Caco-2 (cell line): Measurements from ENCODE around the gene PSMD9. TPM values are rescaled to one million over a fixed set of nuclear protein-coding genes. Genes with fewer than 3 reads are reported as not detected.

Experiments
- BruUV-seq: library from RNA; stranded (reverse); fragments of 400-500 nt; replicated peaks from 2 replicates; lab custom pipeline; 2021; lab: Mats Ljungman, UMichigan
- CTCF ChIA-PET: fragments of 300-600 bp; sonication (Branson Sonifier 250); formaldehyde crosslinking; loops from one replicate; lab custom pipeline; 2022; ENCODE audit warnings: antibody characterized with exemption; lab: Charles Lee
- POLR2A ChIA-PET: fragments of 300-600 bp; sonication (Branson Sonifier 250); formaldehyde crosslinking; loops from one replicate; lab custom pipeline; 2022; ENCODE audit warnings: antibody characterized with exemption; lab: Charles Lee
- DNase-seq, 2 experiments: peaks; one replicate each; pipeline versions ENCODE4 v3.0.0 to v3.0.0-alpha.2; 2020 to 2022
- H3K27me3 ChIP-seq: replicated peaks from 2 replicates; pipeline ENCODE4 v1.6.0; 2011; ENCODE audit warnings: low read length; ENCODE audit not compliant: control insufficient read depth, insufficient read depth
- H3K36me3 ChIP-seq: 2 replicates; pipeline ENCODE4 v1.5.1; 2011; ENCODE audit warnings: low read length; ENCODE audit not compliant: control insufficient read depth, insufficient read depth
- H3K4me1 ChIP-seq: fragments of 250-450 bp; sonication (Bioruptor Pico); 2 replicates; pipeline ENCODE4 v1.5.1; 2020; ENCODE audit warnings: mild to moderate bottlenecking
- H3K4me3 ChIP-seq: 2 replicates; pipeline ENCODE4 v1.5.1; 2011; ENCODE audit warnings: low read depth, mild to moderate bottlenecking, control low read depth, low read length
- H3K9me3 ChIP-seq: fragments of 250-450 bp; sonication (Bioruptor Pico); 2 replicates; pipeline ENCODE4 v1.5.1; 2020; ENCODE audit warnings: mild to moderate bottlenecking, moderate library complexity
- H3K27ac Mint-ChIP-seq: one replicate; pipeline ENCODE4 v1.8.0; 2022; ENCODE audit warnings: mixed read lengths; ENCODE audit not compliant: unreplicated experiment
- H3K27me3 Mint-ChIP-seq: one replicate; pipeline ENCODE4 v1.8.0; 2022; ENCODE audit warnings: mixed read lengths; ENCODE audit not compliant: insufficient read depth, unreplicated experiment
- H3K36me3 Mint-ChIP-seq: one replicate; pipeline ENCODE4 v1.8.0; 2022; ENCODE audit warnings: mild to moderate bottlenecking, mixed read lengths; ENCODE audit not compliant: insufficient read depth, unreplicated experiment
- H3K4me1 Mint-ChIP-seq: one replicate; pipeline ENCODE4 v1.8.0; 2022; ENCODE audit warnings: low read depth, mixed read lengths; ENCODE audit not compliant: unreplicated experiment
- H3K4me3 Mint-ChIP-seq: one replicate; pipeline ENCODE4 v1.8.0; 2022; ENCODE audit warnings: mild to moderate bottlenecking, moderate library complexity, mixed read lengths; ENCODE audit not compliant: unreplicated experiment
- H3K9me3 Mint-ChIP-seq: one replicate; pipeline ENCODE4 v1.8.0; 2022; ENCODE audit warnings: mixed read lengths; ENCODE audit not compliant: unreplicated experiment
- CTCF ChIP-seq, 2 experiments: fragments of 200-600 bp in 1 of 2; IDR thresholded peaks; 1 replicate in 1 of 2; 2 replicates in 1 of 2; pipeline versions ENCODE4 v1.5.1 to v1.8.0; 2011 to 2022; ENCODE audit warnings: antibody characterized with exemption in 1 of 2, control low read depth in 1 of 2, inconsistent platforms in 1 of 2, low read depth in 1 of 2, low read length in 1 of 2, mild to moderate bottlenecking in 1 of 2, moderate library complexity in 1 of 2; ENCODE audit not compliant: insufficient read depth in 1 of 2, severe bottlenecking in 1 of 2, unreplicated experiment in 1 of 2
- intact Hi-C: fragments of 100-400 bp; cut with micrococcal nuclease; formaldehyde crosslinking; loops from one replicate; pipeline ENCODE4 v1.10.0; 2022; ENCODE audit not compliant: unreplicated experiment
- total RNA-seq: library from RNA; stranded (reverse); gene quantifications from 2 replicates; pipeline ENCODE4 v1.2.3, GENCODE V29; 2022

Gene PSMD9
- total RNA-seq, 1 experiment from 2014 or later, result 53.0 TPM

GRCh38 chr12:121915841-121916321 is 27.3 kb downstream of the PSMD9 start:
- no peaks in the 10 kb centered on the region for H3K27me3 Mint-ChIP-seq
- no peaks in the 10 kb centered on the region for H3K4me1 ChIP-seq
- peaks cover 2% of the 10 kb centered on the region; the same call in 1 of the 2 replicates for H3K36me3 ChIP-seq
- DNase-seq, result no peak
- no peaks in the 10 kb centered on the region for H3K9me3 ChIP-seq
- ChIA-PET CTCF (no interaction called here), POLR2A (no interaction called here)
- no peaks in the 10 kb centered on the region for H3K27me3 ChIP-seq
- no peak for TF ChIP-seq CTCF (IDR thresholded peaks at IDR 0.05; ENCODE audit: insufficient read depth in 1 of 2, low read depth in 1 of 2, low read length in 1 of 2, severe bottlenecking in 1 of 2, unreplicated experiment in 1 of 2)
- H3K4me3 ChIP-seq, result no peak overlapping the region
- intact Hi-C loops, result no loop called here
- H3K4me3 Mint-ChIP-seq, result no peak overlapping the region
- BruUV-seq, result no TSS peak
- H3K9me3 Mint-ChIP-seq, result no peaks in the 10 kb centered on the region
- peaks cover 39% of the 10 kb centered on the region for H3K36me3 Mint-ChIP-seq
- H3K4me1 Mint-ChIP-seq, result no peaks in the 10 kb centered on the region
- H3K27ac Mint-ChIP-seq, result no peak overlapping the region

GRCh38 chr12:121916719-121917118 is 28.1 kb downstream of the PSMD9 start:
- Histone ChIP-seq H3K4me1 (no peaks in the 10 kb centered on the region), H3K9me3 (no peaks in the 10 kb centered on the region), H3K27me3 (no peaks in the 10 kb centered on the region), H3K4me3 (no peak overlapping the region), H3K36me3 (peaks cover 2% of the 10 kb centered on the region; the same call in 1 of the 2 replicates)
- Mint-ChIP-seq H3K27ac (no peak overlapping the region), H3K27me3 (no peaks in the 10 kb centered on the region), H3K36me3 (peaks cover 33% of the 10 kb centered on the region), H3K4me1 (no peaks in the 10 kb centered on the region), H3K4me3 (no peak overlapping the region), H3K9me3 (no peaks in the 10 kb centered on the region)
- peak in 1 of 2 experiments; percentile 16 for TF ChIP-seq CTCF (IDR thresholded peaks at IDR 0.05; ENCODE audit: insufficient read depth in 1 of 2, low read depth in 1 of 2, low read length in 1 of 2, severe bottlenecking in 1 of 2, unreplicated experiment in 1 of 2)
- ChIA-PET CTCF (interaction anchor here (0.5 to 0.9 kb wide), 4 partner anchors 22 to 347 kb away, joined by 3 to 4 read pairs (median 4); no protein-coding TSS in a partner anchor), POLR2A (no interaction called here)
- BruUV-seq, result no TSS peak
- peak in 1 of 2 experiments; percentile 30 for DNase-seq
- intact Hi-C loops, result no loop called here

GRCh38 chr12:121917950-121918678 is 29.5 kb downstream of the PSMD9 start, which contains the start of gene CFAP251:
Gene CFAP251 (plus strand): TSS chr12:121918592. CDS start chr12:121921306, 2,714 bp downstream.
- CTCF ChIA-PET, result interaction anchor here (1.0 kb wide), 1 partner anchor 349 kb away, joined by 3 read pairs; no protein-coding TSS in a partner anchor
- POLR2A ChIA-PET, result no interaction called here
- H3K9me3 ChIP-seq, result no peaks in the 10 kb centered on the region
- Mint-ChIP-seq H3K36me3 (peaks cover 27% of the 10 kb centered on the region), H3K27me3 (no peaks in the 10 kb centered on the region), H3K9me3 (no peaks in the 10 kb centered on the region), H3K27ac (no peak within 1 kb of the TSS), H3K4me3 (peak within 1 kb of the TSS; percentile 54), H3K4me1 (no peaks in the 10 kb centered on the region)
- peaks cover 2% of the 10 kb centered on the region; the same call in 1 of the 2 replicates for H3K36me3 ChIP-seq
- no peak for TF ChIP-seq CTCF (IDR thresholded peaks at IDR 0.05; ENCODE audit: insufficient read depth in 1 of 2, low read depth in 1 of 2, low read length in 1 of 2, severe bottlenecking in 1 of 2, unreplicated experiment in 1 of 2)
- H3K27me3 ChIP-seq, result no peaks in the 10 kb centered on the region
- no peaks in the 10 kb centered on the region for H3K4me1 ChIP-seq
- peak; percentile 75 to 82 for DNase-seq
- no TSS peak for BruUV-seq
- H3K4me3 ChIP-seq, result peak within 1 kb of the TSS; percentile 26
- intact Hi-C loops, result no loop called here
